Astrocyte of the cerebellum (primary cell): ENCODE data around the gene DUSP14.

Source experiments
- DNase-seq: peaks from one replicate; pipeline ENCODE4 v3.0.0-alpha.2; 2011; ENCODE audit warnings: low read depth
- H3K4me3 ChIP-seq: 2 replicates; pipeline ENCODE4 v1.5.1; 2011; ENCODE audit warnings: mild to moderate bottlenecking, low read depth, low read length, moderate library complexity
- CTCF ChIP-seq: IDR thresholded peaks from 2 replicates; pipeline ENCODE4 v1.5.1; 2012; ENCODE audit warnings: low read length, low read depth, moderate library complexity, mild to moderate bottlenecking; ENCODE audit errors: missing control alignments
- in situ Hi-C: cut with HindIII; loops from 2 replicates; pipeline ENCODE4 v1.10.0; 2017; ENCODE audit warnings: low sequenced_read_pairs

Gene DUSP14

GRCh38 chr17:37492167-37492566 lies 2.5 kb downstream of the DUSP14 start:
- peak overlapping the region; percentile 78 for H3K4me3 ChIP-seq
- no peak for TF ChIP-seq CTCF
- in situ Hi-C loops: no loop called here
- no peak for DNase-seq

- no peak for TF ChIP-seq CTCF
- DNase-seq: peak; percentile 96
- in situ Hi-C loops: no loop called here
- H3K4me3 ChIP-seq: no peak overlapping the region
Measured at GRCh38 chr17:37493249-37494027, 3.7 kb downstream of the DUSP14 start.

- in situ Hi-C loops: no loop called here
- no peak for TF ChIP-seq CTCF
- no peak overlapping the region for H3K4me3 ChIP-seq
- no peak for DNase-seq
Measured at GRCh38 chr17:37494401-37494831, 4.7 kb downstream of the DUSP14 start.

GRCh38 chr17:37494971-37495370 lies 5.3 kb downstream of the DUSP14 start:
- no peak for TF ChIP-seq CTCF
- no peak overlapping the region for H3K4me3 ChIP-seq
- DNase-seq: no peak
- in situ Hi-C loops: no loop called here

- H3K4me3 ChIP-seq: no peak overlapping the region
- TF ChIP-seq CTCF: no peak
- in situ Hi-C loops: no loop called here
- DNase-seq: no peak
Measured at GRCh38 chr17:37500378-37500777, 10.7 kb downstream of the DUSP14 start.

- H3K4me3 ChIP-seq: no peak overlapping the region
- no peak for DNase-seq
- no peak for TF ChIP-seq CTCF
- in situ Hi-C loops: no loop called here
Measured at GRCh38 chr17:37502009-37502936, 12.6 kb downstream of the DUSP14 start.
